Activated CD4-positive, alpha-beta T cell treated with anti-CD3 and anti-CD28 coated beads, Interleukin-2, amount 10 ng/mL, durations not matched to agents 24 days and 14 days (primary cell): ENCODE measurements around the gene PDYN. TPM values are rescaled to one million over a fixed set of nuclear protein-coding genes. Genes with fewer than 3 reads are reported as not detected.

Experiments used
- DNase-seq: peaks from one replicate; pipeline ENCODE4 v3.0.0; 2022
- H3K27ac Mint-ChIP-seq: one replicate; pipeline ENCODE4 v1.8.0; 2022; ENCODE audit warnings: mild to moderate bottlenecking, mixed read lengths
- H3K27me3 Mint-ChIP-seq: one replicate; pipeline ENCODE4 v1.8.0; 2022; ENCODE audit warnings: mixed read lengths
- H3K36me3 Mint-ChIP-seq: one replicate; pipeline ENCODE4 v1.8.0; 2022; ENCODE audit warnings: low read depth, mild to moderate bottlenecking, mixed read lengths
- H3K4me1 Mint-ChIP-seq: one replicate; pipeline ENCODE4 v1.8.0; 2021; ENCODE audit warnings: mixed read lengths
- H3K4me3 Mint-ChIP-seq: one replicate; pipeline ENCODE4 v1.8.0; 2022; ENCODE audit warnings: mild to moderate bottlenecking, moderate library complexity, mixed read lengths
- H3K9me3 Mint-ChIP-seq: one replicate; pipeline ENCODE4 v1.8.0; 2021; ENCODE audit warnings: mixed read lengths
- intact Hi-C: fragments of 100-400 bp; cut with micrococcal nuclease; formaldehyde crosslinking; loops from one replicate; pipeline ENCODE4 v1.15.1; 2023
- total RNA-seq: library from RNA; stranded (reverse); gene quantifications from 2 replicates; pipeline ENCODE4 v1.2.3, GENCODE V29; 2022

The PDYN gene
- total RNA-seq, 1 donor from 2014 or later: not detected

- H3K4me3 Mint-ChIP-seq: no peak overlapping the region
- no peaks in the 10 kb centered on the region for H3K9me3 Mint-ChIP-seq
- no peaks in the 10 kb centered on the region for H3K4me1 Mint-ChIP-seq
- DNase-seq: no peak
- H3K27me3 Mint-ChIP-seq: peaks cover 11% of the 10 kb centered on the region
- no peak overlapping the region for H3K27ac Mint-ChIP-seq
- H3K36me3 Mint-ChIP-seq: no peaks in the 10 kb centered on the region
- intact Hi-C loops: no loop called here
Measured at GRCh38 chr20:1952737-1953530, 40.9 kb downstream of the PDYN start.

GRCh38 chr20:1951436-1952115, 42.3 kb downstream of the PDYN start:
- intact Hi-C loops: no loop called here
- H3K4me1 Mint-ChIP-seq: no peaks in the 10 kb centered on the region
- H3K27me3 Mint-ChIP-seq: peaks cover 17% of the 10 kb centered on the region
- no peaks in the 10 kb centered on the region for H3K36me3 Mint-ChIP-seq
- H3K9me3 Mint-ChIP-seq: no peaks in the 10 kb centered on the region
- no peak overlapping the region for H3K27ac Mint-ChIP-seq
- DNase-seq: no peak
- no peak overlapping the region for H3K4me3 Mint-ChIP-seq

- Mint-ChIP-seq H3K4me1 (no peaks in the 10 kb centered on the region), H3K9me3 (no peaks in the 10 kb centered on the region), H3K36me3 (no peaks in the 10 kb centered on the region), H3K27ac (no peak overlapping the region), H3K27me3 (peaks cover 20% of the 10 kb centered on the region), H3K4me3 (no peak overlapping the region)
- intact Hi-C loops: no loop called here
- no peak for DNase-seq
Measured at GRCh38 chr20:1950836-1951235, 43.0 kb downstream of the PDYN start.

- Mint-ChIP-seq H3K4me3 (no peak overlapping the region), H3K36me3 (no peaks in the 10 kb centered on the region), H3K9me3 (no peaks in the 10 kb centered on the region), H3K27me3 (peaks cover 27% of the 10 kb centered on the region), H3K27ac (no peak overlapping the region), H3K4me1 (no peaks in the 10 kb centered on the region)
- no peak for DNase-seq
- intact Hi-C loops: no loop called here
Measured at GRCh38 chr20:1949347-1950100, 44.3 kb downstream of the PDYN start.

- H3K4me1 Mint-ChIP-seq: no peaks in the 10 kb centered on the region
- no peak for DNase-seq
- intact Hi-C loops: no loop called here
- H3K9me3 Mint-ChIP-seq: no peaks in the 10 kb centered on the region
- H3K27ac Mint-ChIP-seq: no peak overlapping the region
- no peaks in the 10 kb centered on the region for H3K36me3 Mint-ChIP-seq
- H3K4me3 Mint-ChIP-seq: no peak overlapping the region
- peaks cover 34% of the 10 kb centered on the region for H3K27me3 Mint-ChIP-seq
Measured at GRCh38 chr20:1947535-1947846, 46.4 kb downstream of the PDYN start.

- Mint-ChIP-seq H3K9me3 (no peaks in the 10 kb centered on the region), H3K4me3 (no peak overlapping the region), H3K4me1 (no peaks in the 10 kb centered on the region), H3K27me3 (peaks cover 34% of the 10 kb centered on the region), H3K36me3 (no peaks in the 10 kb centered on the region), H3K27ac (no peak overlapping the region)
- intact Hi-C loops: no loop called here
- DNase-seq: no peak
Measured at GRCh38 chr20:1946762-1947534, 46.9 kb downstream of the PDYN start.

GRCh38 chr20:1946442-1946761, 47.5 kb downstream of the PDYN start:
- intact Hi-C loops: no loop called here
- Mint-ChIP-seq H3K27me3 (peaks cover 34% of the 10 kb centered on the region), H3K4me3 (no peak overlapping the region), H3K36me3 (no peaks in the 10 kb centered on the region), H3K4me1 (no peaks in the 10 kb centered on the region), H3K27ac (no peak overlapping the region), H3K9me3 (no peaks in the 10 kb centered on the region)
- DNase-seq: no peak

GRCh38 chr20:1945660-1946059, 48.2 kb downstream of the PDYN start:
- DNase-seq: no peak
- peaks cover 34% of the 10 kb centered on the region for H3K27me3 Mint-ChIP-seq
- H3K4me3 Mint-ChIP-seq: no peak overlapping the region
- no peaks in the 10 kb centered on the region for H3K9me3 Mint-ChIP-seq
- no peaks in the 10 kb centered on the region for H3K4me1 Mint-ChIP-seq
- intact Hi-C loops: no loop called here
- H3K36me3 Mint-ChIP-seq: no peaks in the 10 kb centered on the region
- H3K27ac Mint-ChIP-seq: no peak overlapping the region

GRCh38 chr20:1945134-1945618, 48.7 kb downstream of the PDYN start:
- Mint-ChIP-seq H3K36me3 (no peaks in the 10 kb centered on the region), H3K4me3 (no peak overlapping the region), H3K27me3 (peaks cover 34% of the 10 kb centered on the region), H3K4me1 (no peaks in the 10 kb centered on the region), H3K9me3 (no peaks in the 10 kb centered on the region), H3K27ac (no peak overlapping the region)
- intact Hi-C loops: no loop called here
- no peak for DNase-seq

- H3K27me3 Mint-ChIP-seq: peaks cover 34% of the 10 kb centered on the region
- intact Hi-C loops: no loop called here
- no peak overlapping the region for H3K4me3 Mint-ChIP-seq
Measured at GRCh38 chr20:1944345-1945091, 49.3 kb downstream of the PDYN start.

GRCh38 chr20:1943275-1944002, 50.4 kb downstream of the PDYN start:
- no peak overlapping the region for H3K27ac Mint-ChIP-seq
- no peaks in the 10 kb centered on the region for H3K9me3 Mint-ChIP-seq
- no peak overlapping the region for H3K4me3 Mint-ChIP-seq
- H3K36me3 Mint-ChIP-seq: no peaks in the 10 kb centered on the region
- peaks cover 29% of the 10 kb centered on the region for H3K27me3 Mint-ChIP-seq
- DNase-seq: no peak
- H3K4me1 Mint-ChIP-seq: no peaks in the 10 kb centered on the region
- intact Hi-C loops: no loop called here

More at GRCh38 chr20:1944345-1945091, 49.3 kb downstream of the PDYN start:
- Mint-ChIP-seq H3K27ac (no peak overlapping the region), H3K9me3 (no peaks in the 10 kb centered on the region), H3K36me3 (no peaks in the 10 kb centered on the region), H3K4me1 (no peaks in the 10 kb centered on the region)
- no peak for DNase-seq

GRCh38 chr20:1942486-1943274, 51.2 kb downstream of the PDYN start:
- Mint-ChIP-seq H3K4me3 (no peak overlapping the region), H3K9me3 (no peaks in the 10 kb centered on the region)

More at GRCh38 chr20:1942486-1943274, 51.2 kb downstream of the PDYN start:
- Mint-ChIP-seq H3K27ac (no peak overlapping the region), H3K36me3 (no peaks in the 10 kb centered on the region), H3K4me1 (no peaks in the 10 kb centered on the region), H3K27me3 (peaks cover 23% of the 10 kb centered on the region)
- DNase-seq: no peak
- intact Hi-C loops: no loop called here
